ENCODE data around the gene UBE2Q1.

DNA sequence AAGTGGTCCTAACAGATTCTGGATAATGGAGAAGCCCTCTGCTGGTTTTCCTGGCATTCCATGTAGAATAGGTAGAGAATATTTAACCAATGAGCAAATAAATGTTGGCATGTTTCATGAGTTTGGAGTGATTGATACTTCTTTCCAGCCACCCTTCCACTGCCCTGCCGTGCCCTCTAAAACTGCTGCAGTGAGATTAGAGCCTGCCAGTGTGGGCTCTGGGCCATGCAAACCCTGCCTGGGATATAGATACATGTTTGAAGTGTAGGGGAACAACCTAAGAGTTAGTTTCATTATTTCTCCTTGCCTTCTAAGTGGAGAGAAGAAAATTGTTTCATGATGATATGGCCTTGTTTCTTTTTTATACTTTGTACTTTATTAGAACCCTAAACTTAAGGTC, 10.4 kb downstream of the UBE2Q1 start:
- no peak for TF ChIP-seq EZH2phosphoT487 (IDR thresholded peaks at IDR 0.05; ENCODE audit: unreplicated experiment)
- TF ChIP-seq, protein P1, sequence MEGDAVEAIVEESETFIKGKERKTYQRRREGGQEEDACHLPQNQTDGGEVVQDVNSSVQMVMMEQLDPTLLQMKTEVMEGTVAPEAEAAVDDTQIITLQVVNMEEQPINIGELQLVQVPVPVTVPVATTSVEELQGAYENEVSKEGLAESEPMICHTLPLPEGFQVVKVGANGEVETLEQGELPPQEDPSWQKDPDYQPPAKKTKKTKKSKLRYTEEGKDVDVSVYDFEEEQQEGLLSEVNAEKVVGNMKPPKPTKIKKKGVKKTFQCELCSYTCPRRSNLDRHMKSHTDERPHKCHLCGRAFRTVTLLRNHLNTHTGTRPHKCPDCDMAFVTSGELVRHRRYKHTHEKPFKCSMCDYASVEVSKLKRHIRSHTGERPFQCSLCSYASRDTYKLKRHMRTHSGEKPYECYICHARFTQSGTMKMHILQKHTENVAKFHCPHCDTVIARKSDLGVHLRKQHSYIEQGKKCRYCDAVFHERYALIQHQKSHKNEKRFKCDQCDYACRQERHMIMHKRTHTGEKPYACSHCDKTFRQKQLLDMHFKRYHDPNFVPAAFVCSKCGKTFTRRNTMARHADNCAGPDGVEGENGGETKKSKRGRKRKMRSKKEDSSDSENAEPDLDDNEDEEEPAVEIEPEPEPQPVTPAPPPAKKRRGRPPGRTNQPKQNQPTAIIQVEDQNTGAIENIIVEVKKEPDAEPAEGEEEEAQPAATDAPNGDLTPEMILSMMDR (conservative IDR thresholded peaks at IDR 0.05; ENCODE audit: low read depth in 2 of 2), result no peak
- TF ChIP-seq, protein P2, sequence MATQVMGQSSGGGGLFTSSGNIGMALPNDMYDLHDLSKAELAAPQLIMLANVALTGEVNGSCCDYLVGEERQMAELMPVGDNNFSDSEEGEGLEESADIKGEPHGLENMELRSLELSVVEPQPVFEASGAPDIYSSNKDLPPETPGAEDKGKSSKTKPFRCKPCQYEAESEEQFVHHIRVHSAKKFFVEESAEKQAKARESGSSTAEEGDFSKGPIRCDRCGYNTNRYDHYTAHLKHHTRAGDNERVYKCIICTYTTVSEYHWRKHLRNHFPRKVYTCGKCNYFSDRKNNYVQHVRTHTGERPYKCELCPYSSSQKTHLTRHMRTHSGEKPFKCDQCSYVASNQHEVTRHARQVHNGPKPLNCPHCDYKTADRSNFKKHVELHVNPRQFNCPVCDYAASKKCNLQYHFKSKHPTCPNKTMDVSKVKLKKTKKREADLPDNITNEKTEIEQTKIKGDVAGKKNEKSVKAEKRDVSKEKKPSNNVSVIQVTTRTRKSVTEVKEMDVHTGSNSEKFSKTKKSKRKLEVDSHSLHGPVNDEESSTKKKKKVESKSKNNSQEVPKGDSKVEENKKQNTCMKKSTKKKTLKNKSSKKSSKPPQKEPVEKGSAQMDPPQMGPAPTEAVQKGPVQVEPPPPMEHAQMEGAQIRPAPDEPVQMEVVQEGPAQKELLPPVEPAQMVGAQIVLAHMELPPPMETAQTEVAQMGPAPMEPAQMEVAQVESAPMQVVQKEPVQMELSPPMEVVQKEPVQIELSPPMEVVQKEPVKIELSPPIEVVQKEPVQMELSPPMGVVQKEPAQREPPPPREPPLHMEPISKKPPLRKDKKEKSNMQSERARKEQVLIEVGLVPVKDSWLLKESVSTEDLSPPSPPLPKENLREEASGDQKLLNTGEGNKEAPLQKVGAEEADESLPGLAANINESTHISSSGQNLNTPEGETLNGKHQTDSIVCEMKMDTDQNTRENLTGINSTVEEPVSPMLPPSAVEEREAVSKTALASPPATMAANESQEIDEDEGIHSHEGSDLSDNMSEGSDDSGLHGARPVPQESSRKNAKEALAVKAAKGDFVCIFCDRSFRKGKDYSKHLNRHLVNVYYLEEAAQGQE (IDR thresholded peaks at IDR 0.05; ENCODE audit: unreplicated experiment), result no peak
- TF ChIP-seq CREB1 (CRISPR knock-in tag; IDR thresholded peaks at IDR 0.05; ENCODE audit: low read depth), result no peak
- TF ChIP-seq, protein P3, sequence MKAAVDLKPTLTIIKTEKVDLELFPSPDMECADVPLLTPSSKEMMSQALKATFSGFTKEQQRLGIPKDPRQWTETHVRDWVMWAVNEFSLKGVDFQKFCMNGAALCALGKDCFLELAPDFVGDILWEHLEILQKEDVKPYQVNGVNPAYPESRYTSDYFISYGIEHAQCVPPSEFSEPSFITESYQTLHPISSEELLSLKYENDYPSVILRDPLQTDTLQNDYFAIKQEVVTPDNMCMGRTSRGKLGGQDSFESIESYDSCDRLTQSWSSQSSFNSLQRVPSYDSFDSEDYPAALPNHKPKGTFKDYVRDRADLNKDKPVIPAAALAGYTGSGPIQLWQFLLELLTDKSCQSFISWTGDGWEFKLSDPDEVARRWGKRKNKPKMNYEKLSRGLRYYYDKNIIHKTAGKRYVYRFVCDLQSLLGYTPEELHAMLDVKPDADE (IDR thresholded peaks at IDR 0.05), result no peak
- TF ChIP-seq JUNB (IDR thresholded peaks at IDR 0.05; ENCODE audit: unreplicated experiment), result no peak
- no peak for TF ChIP-seq POLR2AphosphoS5 (IDR thresholded peaks at IDR 0.05; ENCODE audit: low read depth)
- TF ChIP-seq EZH2 (IDR thresholded peaks at IDR 0.05; ENCODE audit: low read depth, unreplicated experiment), result no peak
- no peak for TF ChIP-seq STAT1 (IDR thresholded peaks at IDR 0.05; ENCODE audit: unreplicated experiment)

All from GM23338 (cell line).